Mucosa of gallbladder (tissue), 1 donor: Measurements from ENCODE around the gene HOXA4. TPM values are rescaled to one million over a fixed set of nuclear protein-coding genes. Genes with fewer than 3 reads are reported as not detected.

Experiments
- DNase-seq: peaks from one replicate; pipeline ENCODE4 v3.0.0-alpha.2; 2020; ENCODE audit warnings: low spot score
- total RNA-seq: library from RNA; stranded (reverse); gene quantifications from one replicate; pipeline ENCODE4 v1.2.1, GENCODE V29; 2021
- donor health status: DM: no; HTN: no; CAD: no.

HOXA4 gene
- total RNA-seq, 1 donor from 2014 or later = 2.3 TPM

DNA sequence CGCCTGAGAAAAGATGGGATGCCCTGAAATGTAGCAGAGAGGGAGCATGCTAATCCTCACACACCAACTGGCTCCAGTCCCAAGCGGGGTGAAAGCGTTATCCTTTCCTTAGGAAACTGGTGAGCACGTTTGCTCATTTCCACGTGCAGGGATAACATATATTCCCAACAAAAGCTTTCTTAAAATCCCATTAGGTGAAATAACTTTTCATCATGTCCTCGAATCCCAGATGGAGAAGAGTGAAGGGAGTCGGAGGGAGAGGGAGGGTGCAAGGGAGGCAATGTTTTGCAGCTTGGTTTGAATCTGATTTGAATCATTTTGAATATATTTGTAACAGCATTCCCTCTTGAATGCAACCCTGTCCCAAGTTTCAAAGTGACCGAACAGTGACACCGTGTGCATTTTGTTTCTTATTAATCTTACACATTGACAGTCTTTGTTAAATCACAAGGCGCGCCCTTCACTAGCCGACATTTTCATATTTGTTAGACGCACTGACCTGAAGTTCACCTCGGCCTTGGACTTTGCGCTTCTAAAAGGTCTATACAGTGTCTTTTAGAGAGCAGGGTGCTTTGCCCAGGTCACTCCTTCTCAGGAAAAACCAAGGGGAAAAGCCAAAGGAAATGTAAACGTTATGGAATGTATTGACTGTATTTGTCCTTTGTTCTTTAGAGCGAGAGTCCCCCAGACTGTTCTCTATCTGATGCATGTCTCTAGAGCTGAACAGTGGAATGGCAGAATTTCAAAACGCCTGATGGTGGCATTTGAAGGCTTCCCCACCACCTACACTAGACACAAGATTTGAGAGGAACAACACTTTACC, 3.1 kb upstream of the HOXA4 start:
- no peak for DNase-seq

DNA sequence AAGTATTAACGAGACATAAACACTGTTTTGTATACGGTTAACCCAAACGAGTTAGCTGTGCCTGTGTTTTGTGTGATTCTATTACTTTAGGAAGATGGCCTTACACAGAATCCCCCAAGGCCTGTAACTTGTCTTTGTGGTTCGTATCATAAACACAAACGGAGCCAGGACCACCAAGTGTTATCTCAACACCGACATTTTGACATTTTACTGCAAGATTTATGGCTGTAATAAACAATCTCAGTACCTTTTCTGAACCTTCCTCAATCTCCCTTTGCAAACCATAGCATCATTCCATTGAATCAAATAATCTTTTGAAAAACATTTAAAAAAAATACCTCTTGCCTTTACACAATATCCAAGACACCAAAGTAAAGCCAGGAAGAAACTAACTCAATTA, 2.4 kb upstream of the HOXA4 start:
- DNase-seq = no peak

DNA sequence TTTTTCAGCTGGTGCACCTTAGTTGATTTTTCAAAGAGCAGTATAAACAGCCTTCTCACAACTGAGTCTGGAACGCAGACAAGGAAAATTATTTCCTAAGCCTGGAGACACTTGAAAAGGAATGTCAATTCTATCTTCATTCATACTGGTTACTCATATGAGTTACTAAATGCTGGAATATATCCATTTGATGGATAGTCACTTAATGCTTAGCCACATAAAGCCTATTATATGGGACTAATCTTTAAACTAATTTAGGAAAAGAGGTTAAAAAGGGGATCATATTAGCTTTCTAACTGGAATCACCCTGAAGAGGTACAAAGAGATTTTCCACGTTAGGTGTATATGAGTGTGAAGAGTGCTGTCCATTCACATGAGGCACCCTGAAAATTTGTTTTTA, 1.7 kb upstream of the HOXA4 start:
- no peak for DNase-seq

DNA sequence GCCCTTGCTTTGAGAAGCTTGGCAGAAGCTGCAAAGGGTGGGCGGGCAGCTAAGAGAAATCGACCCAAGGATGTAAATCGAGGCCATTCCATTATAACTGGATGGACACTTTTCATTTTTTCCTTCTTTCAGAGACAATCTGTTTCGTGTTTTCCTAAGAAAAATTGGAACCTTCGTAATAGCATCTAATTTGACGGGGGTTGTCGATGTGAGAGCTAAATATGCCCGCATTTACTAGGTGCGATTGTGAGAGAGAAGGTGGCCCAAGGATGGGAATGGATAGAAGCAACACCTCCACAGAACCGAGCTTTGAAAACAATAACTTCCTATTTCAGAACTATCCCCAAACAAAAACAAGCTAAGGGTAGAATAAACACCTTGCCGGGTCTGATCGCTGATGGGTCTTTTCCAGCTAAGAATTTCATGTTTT, 848 bp upstream of the HOXA4 start:
- DNase-seq = no peak

DNA sequence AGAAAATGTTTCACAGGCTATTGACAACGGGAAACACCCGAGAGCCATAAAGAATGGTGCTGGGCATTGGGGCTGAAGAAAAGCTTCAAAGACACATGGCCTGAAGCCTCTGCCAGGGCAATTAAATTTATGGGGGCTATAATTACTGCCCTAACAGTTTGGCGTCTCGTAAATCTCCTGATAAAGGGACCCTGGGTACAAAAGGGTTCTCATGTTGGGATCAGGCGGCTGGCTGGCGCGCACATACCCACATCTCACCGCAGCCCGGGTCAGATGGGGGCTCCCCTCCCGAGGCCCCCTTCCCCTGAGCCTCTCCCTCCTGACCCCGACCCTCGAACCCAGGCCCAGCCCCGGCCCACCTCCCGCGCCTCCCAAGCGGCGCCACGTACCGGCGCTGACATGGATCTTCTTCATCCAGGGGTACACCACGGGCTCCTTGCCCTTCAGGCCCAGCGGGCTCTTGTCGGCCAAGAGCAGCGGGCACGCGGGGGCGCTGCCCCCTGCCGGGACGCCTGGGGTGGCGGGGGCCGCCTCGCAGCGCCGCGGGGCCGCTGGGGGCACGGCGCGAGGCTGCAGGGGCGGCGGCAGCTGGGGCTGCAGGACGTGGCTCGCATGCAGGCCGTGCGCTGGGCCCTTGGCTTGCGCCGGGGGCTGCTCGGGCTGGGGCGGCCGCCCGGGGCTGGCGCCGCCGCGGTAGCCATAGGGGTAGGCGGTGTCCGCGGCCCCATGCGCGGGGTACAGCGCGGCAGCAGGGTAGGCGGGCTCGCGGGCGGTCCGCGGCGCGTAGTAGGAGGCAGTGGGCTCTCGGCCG, 623 bp downstream of the HOXA4 start:
- no peak for DNase-seq

DNA sequence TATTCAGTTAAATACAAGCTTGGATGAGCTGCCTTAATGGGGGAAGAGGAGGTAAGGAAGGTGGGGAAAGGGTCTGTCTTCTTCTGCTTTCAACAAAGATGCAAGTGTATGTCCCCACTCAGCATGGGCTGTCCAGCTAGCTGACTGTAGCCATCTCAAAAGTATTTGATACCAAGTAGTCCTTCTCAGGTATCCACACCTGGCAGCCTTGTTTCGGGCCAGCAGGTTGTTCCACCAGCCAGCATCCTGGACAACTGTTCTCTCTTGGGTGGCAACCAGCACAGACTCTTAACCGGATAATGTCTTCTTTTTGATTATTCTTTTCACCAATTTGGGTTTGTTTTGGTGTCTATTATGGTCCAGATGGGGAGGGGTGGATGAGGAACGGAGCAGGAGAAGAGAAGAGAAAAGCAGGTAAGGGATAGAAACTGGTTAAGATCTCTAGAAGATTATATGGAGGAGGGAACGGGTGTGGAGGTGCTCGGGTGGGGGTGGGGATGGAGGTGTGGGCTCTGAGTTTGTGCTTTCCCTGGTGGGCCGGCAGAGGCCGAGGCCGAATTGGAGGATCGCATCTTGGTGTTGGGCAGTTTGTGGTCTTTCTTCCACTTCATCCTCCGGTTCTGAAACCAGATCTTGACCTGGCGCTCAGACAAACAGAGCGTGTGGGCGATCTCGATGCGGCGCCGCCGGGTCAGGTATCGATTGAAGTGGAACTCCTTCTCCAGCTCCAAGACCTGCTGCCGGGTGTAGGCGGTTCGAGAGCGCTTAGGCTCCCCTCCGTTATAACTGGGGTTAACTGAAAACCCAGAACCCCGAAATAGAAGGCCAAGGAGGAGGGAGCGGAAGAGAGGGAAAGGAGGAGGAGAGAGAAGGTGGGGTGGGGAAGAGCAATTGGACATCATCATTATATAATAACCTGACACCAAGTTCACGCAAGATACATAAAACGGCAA, 1.5 kb downstream of the HOXA4 start:
- no peak for DNase-seq

DNA sequence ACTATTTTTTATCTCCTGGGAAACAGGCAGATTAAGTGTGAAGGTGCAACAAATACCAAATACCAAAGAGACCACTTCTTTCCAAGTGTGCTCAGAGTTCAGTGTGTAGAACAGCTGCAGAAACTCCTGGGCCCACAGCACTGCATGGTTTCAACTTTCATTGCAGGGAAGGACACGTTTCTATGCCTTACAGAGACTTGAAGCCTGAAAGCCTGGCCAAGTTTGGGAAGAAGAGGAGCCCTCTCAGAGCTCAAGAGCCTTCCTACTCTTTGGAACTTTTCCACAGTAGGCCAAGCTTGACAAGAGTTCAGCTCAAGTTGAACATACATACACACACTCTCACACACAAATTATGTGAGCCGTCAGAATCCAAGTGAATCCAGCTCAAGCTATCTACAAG, 2.5 kb downstream of the HOXA4 start:
- DNase-seq = no peak

DNA sequence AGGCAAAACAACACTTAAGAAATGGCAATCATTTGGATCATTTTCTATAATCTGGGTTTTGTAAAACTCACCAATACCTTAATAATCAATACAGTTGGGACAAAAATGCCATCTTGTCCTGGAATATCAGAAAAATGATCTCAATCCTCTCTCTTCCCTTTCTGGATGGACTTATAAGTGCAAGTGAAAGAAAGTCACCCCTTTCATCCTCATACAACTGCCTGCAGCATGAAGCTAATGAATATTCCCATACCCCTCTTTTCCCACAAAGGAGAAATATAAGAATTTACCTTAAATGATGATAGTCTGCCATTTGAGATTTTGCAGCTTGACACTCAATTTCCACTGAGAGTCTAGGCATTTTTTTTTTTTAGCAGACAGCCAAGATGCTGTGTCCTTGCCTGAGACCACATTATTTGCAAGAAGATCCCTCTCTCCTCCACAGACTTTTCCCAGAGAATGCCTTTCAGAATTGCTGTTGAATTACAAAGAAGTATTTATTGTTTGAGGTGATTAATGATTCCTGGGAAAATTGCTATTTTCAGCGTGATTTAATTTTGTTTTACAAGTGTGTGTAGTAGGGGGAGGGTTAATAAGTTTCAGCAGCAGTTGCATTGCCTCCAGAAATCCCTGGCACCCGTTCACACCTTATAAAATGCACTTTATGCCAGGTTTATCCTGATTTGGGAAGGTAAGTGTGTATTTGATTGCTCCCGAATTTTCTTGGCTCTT, 3.8 kb downstream of the HOXA4 start:
- no peak for DNase-seq

DNA sequence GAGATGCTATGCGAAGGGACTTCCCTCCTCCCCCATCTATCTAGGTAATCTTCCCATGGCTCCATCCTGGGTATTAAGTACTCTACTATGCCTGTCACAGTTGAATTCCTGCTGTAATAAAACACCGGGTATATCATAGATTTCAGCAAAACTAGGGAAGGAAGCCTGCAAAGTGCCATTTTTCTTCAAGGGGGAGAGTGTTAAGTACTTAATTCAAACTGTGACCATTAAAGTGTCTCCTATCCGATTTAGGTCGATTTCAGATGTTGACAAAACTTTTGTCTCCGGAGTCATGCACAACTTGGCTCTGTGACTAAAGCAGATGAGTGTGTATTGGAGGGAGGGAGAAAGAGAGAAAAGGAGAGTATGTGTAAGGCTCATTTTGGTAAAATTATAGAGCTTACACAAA, 4.6 kb downstream of the HOXA4 start:
- DNase-seq = no peak

DNA sequence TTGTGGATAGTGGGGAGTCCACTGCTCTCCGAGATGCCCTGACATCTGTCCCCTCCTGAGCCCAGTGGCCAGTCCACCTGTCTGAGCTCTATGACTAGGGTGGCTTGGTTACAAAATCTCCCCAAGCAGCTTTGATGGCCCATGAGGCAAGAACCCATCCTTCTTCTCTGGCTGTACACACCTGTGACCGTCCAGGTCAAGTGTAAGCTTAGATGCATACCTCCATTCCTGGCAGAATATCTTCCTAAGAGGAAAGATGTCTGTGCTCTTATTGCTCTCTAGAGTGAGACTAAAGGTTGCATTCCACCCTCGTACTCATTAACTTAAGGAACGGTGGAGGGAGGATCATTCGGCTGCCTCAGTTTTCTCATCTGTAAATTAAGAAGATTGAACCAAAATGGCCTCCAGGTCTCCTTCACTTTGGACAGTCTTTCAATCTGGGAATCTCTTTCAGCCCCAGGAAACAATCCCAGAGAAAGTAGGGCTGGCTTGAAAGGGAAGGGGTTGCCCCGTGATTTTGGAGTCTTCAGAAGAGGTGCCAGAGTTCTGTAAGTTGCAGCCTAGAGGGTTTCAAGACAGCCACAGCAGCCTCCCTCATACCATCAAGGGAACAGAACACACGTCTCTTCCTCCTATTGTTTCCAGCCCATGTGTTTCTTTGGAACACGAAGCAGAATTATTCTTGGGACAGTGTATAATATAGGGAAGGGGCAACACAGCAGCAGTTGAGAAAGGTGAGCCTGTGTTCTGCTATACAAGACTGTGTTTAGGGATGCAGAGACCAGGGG, 5.5 kb downstream of the HOXA4 start:
- DNase-seq = no peak

DNA sequence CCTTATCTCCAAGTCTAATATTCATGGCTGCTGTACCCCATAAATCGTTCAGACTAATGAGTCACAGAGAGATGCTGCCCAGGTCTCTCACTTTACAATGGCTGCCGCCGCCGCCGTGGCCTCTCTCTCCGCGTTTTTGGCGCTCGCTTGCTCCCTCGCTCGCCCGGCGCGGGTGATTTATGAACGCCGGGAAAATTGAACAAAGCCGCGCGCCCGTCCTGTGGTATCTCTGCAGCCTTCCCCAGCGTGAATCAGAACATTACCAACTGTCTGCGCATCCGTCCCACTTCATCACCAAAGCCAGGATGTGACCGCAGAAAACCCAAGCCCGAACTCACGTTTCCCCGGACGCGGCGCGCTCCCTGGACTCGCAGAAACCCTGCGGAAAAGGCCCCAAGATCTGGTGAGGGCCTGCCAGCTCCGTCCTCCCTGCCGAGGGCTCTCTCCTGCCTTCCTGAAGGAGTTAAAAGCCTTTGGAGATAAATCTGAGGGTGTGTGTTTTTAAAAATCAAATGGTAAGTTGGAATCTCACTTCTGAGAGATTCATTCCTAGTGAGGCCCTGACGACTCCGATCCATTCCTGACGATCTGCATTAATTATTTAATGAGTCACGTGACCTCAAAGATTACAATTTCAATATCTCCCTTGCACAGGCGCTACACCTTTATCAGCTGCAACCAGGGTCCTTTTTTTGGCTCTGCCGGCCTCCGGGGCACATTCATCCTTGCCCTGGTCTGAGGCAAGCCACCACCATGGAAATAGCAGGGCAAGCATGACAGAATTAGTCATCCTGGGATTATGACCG, 6.3 kb downstream of the HOXA4 start:
- DNase-seq = no peak

DNA sequence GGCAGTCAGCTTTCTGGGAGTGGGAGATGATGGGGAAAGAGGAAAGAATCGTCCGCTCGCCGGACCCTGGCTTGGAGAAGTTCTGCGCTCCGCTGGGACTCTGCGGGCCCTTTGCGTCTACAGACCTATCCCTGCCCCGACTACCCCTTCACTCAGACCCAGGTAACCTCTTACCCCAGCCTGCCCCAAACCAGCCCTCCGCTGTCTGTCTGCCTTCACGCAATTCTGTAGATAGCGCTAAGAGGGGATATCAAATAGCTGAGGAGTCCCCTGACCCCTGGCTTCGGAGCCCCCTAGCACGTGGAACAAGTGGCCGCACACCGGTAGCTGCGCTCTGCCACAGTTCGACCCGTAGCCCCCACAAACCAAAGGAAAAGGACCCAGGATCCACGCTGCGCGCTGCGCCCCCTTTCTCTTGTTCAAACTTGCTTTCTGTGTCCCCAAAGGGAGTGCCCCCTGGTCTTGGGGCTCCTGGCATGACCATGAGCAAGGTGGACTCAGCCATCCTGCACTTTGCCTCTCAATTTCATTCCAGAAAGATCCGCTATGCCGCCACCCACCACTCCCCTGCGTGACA, 7.0 kb downstream of the HOXA4 start:
- no peak for DNase-seq

DNA sequence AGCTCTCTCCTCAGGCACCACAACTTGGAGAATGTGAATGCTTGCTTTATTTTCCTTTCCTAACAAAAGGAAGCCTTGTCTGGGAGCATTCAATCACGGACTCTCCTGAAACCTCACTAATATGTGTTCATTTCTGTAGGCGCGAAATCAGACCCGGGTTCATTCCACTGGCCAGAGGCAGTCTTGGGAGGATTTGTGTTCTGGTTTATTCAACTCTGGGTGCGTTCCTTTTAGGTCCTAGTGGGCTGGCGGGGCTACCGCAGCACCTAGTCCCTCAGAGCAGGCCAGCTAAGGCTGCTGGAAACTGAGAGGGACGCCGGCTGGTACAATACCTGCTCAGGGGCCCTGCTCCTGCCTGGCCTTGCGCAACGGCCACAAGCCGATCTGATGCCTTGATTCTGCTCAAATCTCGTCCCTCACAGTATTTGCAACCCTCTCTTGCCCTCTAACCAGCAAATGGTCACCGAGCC, 7.5 kb downstream of the HOXA4 start:
- no peak for DNase-seq

DNA sequence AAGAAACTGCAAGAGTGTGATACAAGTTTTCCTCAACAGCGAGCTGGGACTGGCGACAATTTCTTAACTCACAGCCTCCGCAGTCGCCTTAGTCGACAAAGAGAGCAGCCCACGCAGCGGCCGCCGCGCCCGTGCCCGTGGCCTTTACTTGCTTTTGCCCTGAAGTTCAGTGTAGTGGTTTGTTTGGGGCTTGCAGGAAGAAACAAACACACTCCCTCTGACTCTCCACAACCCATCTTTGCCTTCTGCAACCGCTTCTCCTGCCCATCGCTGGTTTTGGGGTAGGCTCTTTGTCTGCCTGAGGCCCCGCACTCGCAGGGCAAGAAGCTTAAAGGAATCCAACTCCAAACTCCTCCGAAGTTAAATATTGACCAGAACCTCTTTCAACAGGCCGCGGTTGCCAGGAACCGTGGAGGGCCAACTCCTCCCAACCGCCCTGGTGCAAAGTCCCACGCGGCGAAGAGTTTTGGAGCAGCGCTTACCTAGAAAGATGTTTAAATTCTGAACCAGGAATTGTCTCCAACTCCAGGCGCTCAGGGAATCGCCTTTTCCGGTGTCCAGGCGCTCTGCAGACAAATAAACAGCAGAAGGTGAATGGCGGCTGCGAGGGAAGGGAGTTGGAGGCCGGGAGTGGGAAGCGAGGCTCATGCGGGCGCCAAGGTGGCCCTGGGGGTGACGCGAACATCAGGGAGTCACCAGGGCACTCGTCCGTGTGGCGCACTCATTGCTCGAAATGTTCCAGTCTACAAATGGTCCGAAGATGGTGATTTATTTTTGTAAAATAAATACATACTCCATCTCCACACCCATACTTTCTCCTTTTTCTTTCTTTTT, 8.3 kb downstream of the HOXA4 start:
- no peak for DNase-seq

DNA sequence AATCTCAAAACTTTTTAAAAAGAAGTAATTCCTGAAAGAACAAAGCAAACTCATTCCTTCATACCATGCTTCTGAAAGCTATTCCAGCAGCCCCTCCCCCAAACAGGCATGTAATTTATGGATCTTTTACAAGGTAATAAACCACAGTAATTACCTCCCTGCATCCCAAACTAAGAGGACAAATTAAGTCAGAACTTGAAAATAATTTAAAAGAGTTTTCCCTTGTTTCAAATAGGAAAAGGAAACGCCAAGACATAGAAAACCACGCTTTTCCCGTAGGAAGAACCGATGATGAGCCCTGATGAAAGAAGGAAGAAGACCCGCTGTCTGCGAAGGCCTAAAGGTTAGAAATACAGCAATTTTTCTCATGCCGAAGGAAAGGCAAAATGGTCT, 8.9 kb downstream of the HOXA4 start:
- DNase-seq = no peak

DNA sequence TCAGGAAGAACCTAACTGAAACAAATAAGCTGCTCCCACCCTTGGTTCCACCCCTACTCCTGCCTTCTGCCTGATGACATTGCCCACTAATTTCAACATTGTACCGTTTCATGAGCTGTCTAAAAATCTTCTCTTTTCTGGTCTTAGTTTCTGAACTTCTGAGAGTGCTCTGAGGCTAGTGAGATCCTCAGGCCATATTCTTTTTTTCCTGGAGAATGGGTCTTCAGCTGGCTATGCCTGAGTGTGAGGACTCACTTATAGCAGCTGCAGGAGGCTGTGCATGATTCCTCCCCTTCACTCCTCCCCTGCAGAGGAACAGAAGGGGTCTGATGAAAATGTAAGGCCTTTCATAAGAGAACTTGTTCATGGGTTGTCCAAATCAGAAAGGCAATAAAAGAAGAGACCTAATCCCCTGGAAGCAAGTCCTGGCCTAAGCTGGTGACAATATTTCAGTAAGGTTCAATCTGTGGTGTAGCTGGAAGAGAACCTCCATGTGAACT, 11.1 kb downstream of the HOXA4 start:
- DNase-seq = no peak

DNA sequence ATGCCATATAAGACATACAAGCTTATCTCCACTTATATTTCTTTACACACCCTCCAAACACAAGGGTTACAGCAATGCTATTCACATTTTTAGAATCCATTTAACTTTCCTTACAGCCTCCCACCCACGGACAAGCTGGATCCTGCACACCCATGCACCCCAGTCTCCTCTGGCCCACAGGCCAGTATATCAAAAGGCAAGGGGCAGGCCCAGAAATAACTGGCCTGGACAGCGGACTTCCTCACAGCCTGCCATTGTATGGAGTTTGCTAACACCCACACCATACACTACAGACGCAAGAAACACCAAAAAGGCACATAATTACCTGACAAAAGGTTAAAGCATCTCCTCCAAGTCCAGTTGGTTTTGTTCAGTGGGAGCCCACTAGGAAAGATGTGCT, 12.0 kb downstream of the HOXA4 start:
- DNase-seq = no peak

DNA sequence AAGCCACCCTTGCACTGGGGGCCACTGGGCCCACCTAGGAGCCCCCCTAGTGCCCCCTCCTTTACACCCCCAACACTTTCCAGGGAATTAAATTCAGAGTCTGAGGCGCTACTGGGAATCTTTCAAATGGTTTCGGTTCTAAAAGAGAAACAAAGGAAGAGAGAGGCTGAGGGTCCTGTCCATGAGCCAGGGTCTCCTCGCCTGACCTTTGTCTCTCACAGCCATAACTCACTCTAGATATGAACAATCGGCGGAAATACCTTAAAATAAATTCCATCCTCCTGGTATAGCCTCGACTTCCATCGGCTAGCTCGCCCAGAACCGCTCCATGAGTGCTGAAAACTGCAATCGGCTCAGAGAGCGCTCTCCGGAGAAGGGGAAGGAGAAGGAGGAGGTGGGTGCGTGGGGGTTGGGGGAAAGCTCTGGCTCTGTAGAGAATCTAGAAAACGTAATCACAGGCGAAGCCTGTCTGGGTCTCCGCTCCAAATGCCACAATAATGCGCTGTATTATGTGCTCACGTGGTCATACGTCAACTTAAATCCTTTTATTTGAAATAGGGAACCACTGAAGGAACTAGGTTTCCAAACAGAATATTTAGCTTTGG, 12.6 kb downstream of the HOXA4 start:
- DNase-seq = no peak
